Activated CD4-positive, alpha-beta T cell treated with anti-CD3 and anti-CD28 coated beads for 24 hours (primary cell): ENCODE data around the gene SMG5.

Experiments
- DNase-seq, 2 donors: peaks; one replicate each; pipeline ENCODE4 v3.0.0-alpha.2; 2020; ENCODE audit warnings: low read depth in 2 of 2

SMG5 gene

GRCh38 chr1:156212833-156213643 lies 69.6 kb downstream of the SMG5 start, which contains the start of gene PMF1:
Gene PMF1 (plus strand): TSS chr1:156213007. CDS start chr1:156213016, 9 bp downstream.
- DNase-seq, result peak; percentile 93 to 95

- DNase-seq, result no peak
These were observed 70.5 kb downstream of the SMG5 start for GRCh38 chr1:156212130-156212529.

- no peak for DNase-seq
These were observed 71.4 kb downstream of the SMG5 start for GRCh38 chr1:156211243-156211642.

DNA sequence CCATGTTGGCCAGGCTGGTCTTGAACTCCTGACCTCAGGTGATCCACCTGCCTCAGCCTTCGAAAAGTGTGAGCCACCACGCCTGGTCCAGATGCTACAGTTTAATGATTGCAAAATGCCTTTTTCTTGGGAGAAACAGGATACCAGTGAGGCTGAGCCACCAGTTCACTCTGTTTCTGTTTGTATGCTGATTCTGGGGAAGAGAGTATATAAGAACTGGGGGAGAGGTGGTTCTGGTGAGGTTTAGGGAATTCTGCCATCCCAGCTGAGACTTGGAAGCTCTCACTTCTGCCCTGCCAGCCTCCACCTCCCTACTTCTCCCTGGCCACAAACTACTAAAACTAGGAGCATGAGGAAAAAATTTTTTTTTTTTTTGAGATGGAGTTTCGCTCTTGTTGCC lies 77.9 kb downstream of the SMG5 start:
- DNase-seq, result no peak

- no peak for DNase-seq
These were observed 79.3 kb downstream of the SMG5 start for GRCh38 chr1:156203331-156203730.

- no peak for DNase-seq
These were observed 82.6 kb downstream of the SMG5 start for GRCh38 chr1:156200044-156200443.
